Natural killer cell (primary cell): ENCODE data around the gene FGF12. TPM values are rescaled to one million over a fixed set of nuclear protein-coding genes. Genes with fewer than 3 reads are reported as not detected.

Experiments used
- ATAC-seq, 3 donors: fragments of 150-1000 bp in 2 of 3; fragments of 200-7000 bp in 1 of 3; cut with Tn5 transposase; 1 replicate in 1 of 3; 2 replicates in 2 of 3; pipeline ENCODE4 v1.10.0; 2021; ENCODE audit warnings: mild to moderate bottlenecking in 2 of 3, moderate library complexity in 2 of 3
- DNase-seq, 2 donors: peaks; one replicate each; pipeline versions ENCODE4 v3.0.0 to v3.0.0-alpha.2; 2013 to 2021; ENCODE audit warnings: mixed read lengths in 1 of 2
- H3K27ac ChIP-seq: one replicate; pipeline ENCODE4 v1.5.1; 2013; ENCODE audit warnings: mild to moderate bottlenecking, low read length
- H3K27me3 ChIP-seq: one replicate; pipeline ENCODE4 v1.6.1; 2013; ENCODE audit warnings: low read length; ENCODE audit not compliant: control insufficient read depth, insufficient read depth
- H3K36me3 ChIP-seq: one replicate; pipeline ENCODE4 v1.6.1; 2013; ENCODE audit warnings: low read length; ENCODE audit not compliant: control insufficient read depth, insufficient read depth
- H3K4me1 ChIP-seq: one replicate; pipeline ENCODE4 v1.6.1; 2013; ENCODE audit warnings: low read length; ENCODE audit not compliant: control insufficient read depth, insufficient read depth
- H3K4me3 ChIP-seq: one replicate; pipeline ENCODE4 v1.5.1; 2013; ENCODE audit warnings: low read length
- H3K9me3 ChIP-seq: one replicate; pipeline ENCODE4 v1.6.1; 2013; ENCODE audit warnings: low read length; ENCODE audit not compliant: control insufficient read depth, insufficient read depth
- H3K27ac Mint-ChIP-seq, 2 donors: one replicate each; pipeline ENCODE4 v1.8.0; 2022; ENCODE audit warnings: mild to moderate bottlenecking in 2 of 2, mixed read lengths in 2 of 2, moderate library complexity in 1 of 2
- H3K27me3 Mint-ChIP-seq, 2 donors: one replicate each; pipeline ENCODE4 v1.8.0; 2022; ENCODE audit warnings: low read depth in 2 of 2, mixed read lengths in 2 of 2
- H3K36me3 Mint-ChIP-seq: one replicate; pipeline ENCODE4 v1.8.0; 2022; ENCODE audit warnings: mixed read lengths
- H3K4me1 Mint-ChIP-seq, 2 donors: one replicate each; pipeline ENCODE4 v1.8.0; 2022; ENCODE audit warnings: mixed read lengths in 2 of 2
- H3K4me3 Mint-ChIP-seq: one replicate; pipeline ENCODE4 v1.8.0; 2022; ENCODE audit warnings: mild to moderate bottlenecking, moderate library complexity, mixed read lengths
- H3K9me3 Mint-ChIP-seq, 2 donors: one replicate each; pipeline ENCODE4 v1.8.0; 2022; ENCODE audit warnings: mixed read lengths in 2 of 2
- CTCF ChIP-seq: fragments of 200-600 bp; IDR thresholded peaks from one replicate; pipeline ENCODE4 v1.8.0; 2022; ENCODE audit warnings: antibody characterized with exemption
- WGBS: methylation state at CpG from one replicate; pipeline ENCODE4 v1.1.7; 2013; ENCODE audit warnings: missing lambda C conversion rate; ENCODE audit not compliant: insufficient coverage; 5-methylcytosine and 5-hydroxymethylcytosine counted together
- intact Hi-C: fragments of 100-400 bp; cut with micrococcal nuclease; formaldehyde crosslinking; loops from one replicate; pipeline ENCODE4 v1.14.2; 2022
- total RNA-seq, 4 donors: library from RNA; stranded (reverse); fragments of 120-200 nt in 1 of 4; gene quantifications; one replicate each; pipeline versions ENCODE4 v1.2.3 to v1.2.4, GENCODE V29; 2013 to 2022

FGF12 gene
- total RNA-seq, 3 donors from 2014 or later (not counting 1 experiment from before 2014, with no cell fraction given), result not detected

DNA sequence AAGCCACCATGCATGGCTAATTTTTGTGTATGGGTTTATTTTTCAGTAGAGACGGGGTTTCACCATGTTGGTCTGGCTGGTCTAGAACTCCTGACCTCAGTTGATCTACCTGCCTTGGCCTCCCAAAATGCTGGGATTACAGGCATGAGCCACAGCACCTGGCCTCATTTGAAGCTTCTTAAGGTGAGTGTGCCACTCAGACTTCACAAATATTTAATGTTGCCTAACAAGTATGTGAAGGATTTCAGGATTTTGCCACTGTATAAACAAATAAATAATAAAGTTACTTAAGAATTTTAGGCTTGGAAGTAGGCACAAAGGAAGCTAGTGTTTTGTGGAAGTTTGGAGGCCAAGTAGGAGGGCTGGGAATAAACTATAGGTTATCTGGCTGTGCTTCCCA lies 73.5 kb downstream of the FGF12 start:
- Mint-ChIP-seq H3K9me3 (peaks cover 6 to 9% of the 10 kb centered on the region in 2 donors), H3K36me3 (no peaks in the 10 kb centered on the region), H3K4me1 (no peaks in the 10 kb centered on the region), H3K27me3 (no peaks in the 10 kb centered on the region), H3K4me3 (no peak overlapping the region), H3K27ac (no peak overlapping the region)
- no peak for ATAC-seq
- 86% methylated on average over 1 of the region's 1 CpG for WGBS
- intact Hi-C loops, result no loop called here
- no peaks in the 10 kb centered on the region for H3K4me1 ChIP-seq
- no peaks in the 10 kb centered on the region for H3K36me3 ChIP-seq
- H3K4me3 ChIP-seq, result no peak overlapping the region
- no peaks in the 10 kb centered on the region for H3K9me3 ChIP-seq
- H3K27ac ChIP-seq, result no peak overlapping the region
- H3K27me3 ChIP-seq, result no peaks in the 10 kb centered on the region
- no peak for TF ChIP-seq CTCF
- DNase-seq, result no peak

DNA sequence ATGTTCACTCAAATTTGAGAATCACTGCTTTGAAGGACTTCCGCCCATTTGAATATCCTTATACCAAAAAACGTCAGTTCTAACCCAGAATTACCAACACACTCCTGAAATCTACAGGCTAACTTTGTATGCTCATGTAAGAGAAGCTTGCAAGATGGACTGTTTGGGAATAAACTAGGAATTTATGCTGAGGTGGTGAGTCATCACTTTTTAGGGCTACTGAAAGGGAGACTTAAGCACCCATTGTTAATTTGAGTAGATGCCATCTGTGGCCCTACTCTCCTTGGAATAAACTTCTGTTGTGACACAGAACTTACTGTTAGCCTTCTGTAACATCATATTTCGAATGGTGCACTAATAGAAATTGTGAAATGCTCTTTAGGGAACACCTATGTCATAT lies 74.6 kb downstream of the FGF12 start:
- ATAC-seq, result no peak
- H3K27ac ChIP-seq, result no peak overlapping the region
- no peak for TF ChIP-seq CTCF
- WGBS, result 71% methylated on average over 2 of the region's 3 CpGs
- Mint-ChIP-seq H3K4me3 (no peak overlapping the region), H3K27ac (no peak overlapping the region), H3K36me3 (no peaks in the 10 kb centered on the region), H3K27me3 (no peaks in the 10 kb centered on the region), H3K4me1 (no peaks in the 10 kb centered on the region), H3K9me3 (peaks cover 6 to 9% of the 10 kb centered on the region in 2 donors)
- DNase-seq, result no peak
- H3K36me3 ChIP-seq, result no peaks in the 10 kb centered on the region
- H3K4me1 ChIP-seq, result no peaks in the 10 kb centered on the region
- H3K27me3 ChIP-seq, result no peaks in the 10 kb centered on the region
- no peaks in the 10 kb centered on the region for H3K9me3 ChIP-seq
- intact Hi-C loops, result no loop called here
- H3K4me3 ChIP-seq, result no peak overlapping the region

DNA sequence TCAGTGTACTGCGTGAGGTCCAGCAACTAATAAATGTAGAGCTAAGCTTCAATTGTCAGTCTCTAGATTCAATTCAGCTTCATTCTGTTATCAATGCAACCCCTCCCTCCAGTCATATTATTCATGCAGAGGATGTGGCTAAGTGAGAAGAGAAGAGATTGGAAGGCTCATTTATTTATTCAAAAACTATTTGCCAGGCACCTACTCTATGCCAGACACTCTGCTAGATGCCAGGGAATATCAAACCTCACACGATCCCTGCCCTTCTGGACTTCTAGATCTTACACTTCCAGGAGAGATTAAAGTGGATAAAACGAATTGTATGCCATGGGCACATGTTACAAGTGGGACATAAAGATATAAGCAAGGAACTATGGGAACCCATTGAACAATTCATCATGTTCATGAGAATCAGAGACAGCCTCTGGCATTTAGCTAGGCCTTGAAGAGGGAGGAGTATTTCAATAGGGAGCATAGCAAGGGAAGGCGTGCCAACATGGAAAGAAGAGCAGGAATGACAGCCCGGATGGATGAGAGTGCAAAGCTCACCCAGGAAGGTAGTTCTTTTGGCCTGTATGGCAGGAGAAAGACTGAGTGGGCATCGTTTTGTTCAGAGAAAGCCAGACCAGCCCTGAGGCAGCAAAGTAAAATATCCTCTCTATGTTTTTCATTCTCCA lies 75.4 kb downstream of the FGF12 start:
- no peak for DNase-seq
- no peak overlapping the region for H3K4me3 Mint-ChIP-seq

More for the DNA sequence above, 75.4 kb downstream of the FGF12 start:
- no peaks in the 10 kb centered on the region for H3K9me3 ChIP-seq
- H3K27ac ChIP-seq, result no peak overlapping the region
- Mint-ChIP-seq H3K27me3 (no peaks in the 10 kb centered on the region), H3K27ac (no peak overlapping the region), H3K36me3 (no peaks in the 10 kb centered on the region), H3K4me1 (no peaks in the 10 kb centered on the region), H3K9me3 (peaks cover 6 to 9% of the 10 kb centered on the region in 2 donors)
- H3K4me3 ChIP-seq, result no peak overlapping the region
- ATAC-seq, result no peak
- H3K27me3 ChIP-seq, result no peaks in the 10 kb centered on the region
- intact Hi-C loops, result no loop called here
- H3K4me1 ChIP-seq, result no peaks in the 10 kb centered on the region
- 72% methylated on average over 6 of the region's 6 CpGs for WGBS
- H3K36me3 ChIP-seq, result no peaks in the 10 kb centered on the region
- no peak for TF ChIP-seq CTCF
